Duodenal mucosa (tissue), 2 donors: ENCODE measurements around the gene ZBTB5.

Experiments
- H3K27ac ChIP-seq: one replicate; pipeline ENCODE4 v1.7.0; 2013; ENCODE audit warnings: low read depth, low read length
- H3K27me3 ChIP-seq, 2 donors: one replicate each; pipeline ENCODE4 v1.7.0; 2013; ENCODE audit warnings: low read length in 2 of 2, control low read depth in 1 of 2; ENCODE audit not compliant: insufficient read depth in 2 of 2, control insufficient read depth in 1 of 2
- H3K36me3 ChIP-seq, 2 donors: one replicate each; pipeline ENCODE4 v1.7.0; 2013; ENCODE audit warnings: low read length in 2 of 2, control low read depth in 1 of 2; ENCODE audit not compliant: insufficient read depth in 2 of 2, control insufficient read depth in 1 of 2
- H3K4me1 ChIP-seq, 2 donors: one replicate each; pipeline ENCODE4 v1.7.0; 2013; ENCODE audit warnings: low read length in 2 of 2, control low read depth in 1 of 2; ENCODE audit not compliant: insufficient read depth in 2 of 2, control insufficient read depth in 1 of 2
- H3K4me3 ChIP-seq, 2 donors: one replicate each; pipeline ENCODE4 v1.7.0; 2013; ENCODE audit warnings: low read length in 2 of 2, low read depth in 1 of 2
- H3K9ac ChIP-seq, 2 donors: one replicate each; pipeline ENCODE4 v1.7.0; 2013; ENCODE audit warnings: low read length in 2 of 2, low read depth in 1 of 2
- H3K9me3 ChIP-seq, 2 donors: one replicate each; pipeline ENCODE4 v1.7.0; 2013; ENCODE audit warnings: low read length in 2 of 2, control low read depth in 1 of 2; ENCODE audit not compliant: control insufficient read depth in 1 of 2

The ZBTB5 gene

GRCh38 chr9:37395663-37396062 lies 69.6 kb downstream of the ZBTB5 start:
- Histone ChIP-seq H3K4me3 (no peak overlapping the region), H3K27ac (no peak overlapping the region), H3K27me3 (no peaks in the 10 kb centered on the region), H3K36me3 (no peaks in the 10 kb centered on the region), H3K4me1 (no peaks in the 10 kb centered on the region), H3K9me3 (no peaks in the 10 kb centered on the region), H3K9ac (no peak overlapping the region)

- no peak overlapping the region for H3K27ac ChIP-seq
- no peaks in the 10 kb centered on the region for H3K36me3 ChIP-seq
- no peaks in the 10 kb centered on the region for H3K9me3 ChIP-seq
- H3K9ac ChIP-seq: no peak overlapping the region
- H3K4me3 ChIP-seq: no peak overlapping the region
- no peaks in the 10 kb centered on the region for H3K27me3 ChIP-seq
- H3K4me1 ChIP-seq: no peaks in the 10 kb centered on the region
These were observed 70.0 kb downstream of the ZBTB5 start for GRCh38 chr9:37395229-37395628.

- no peaks in the 10 kb centered on the region for H3K4me1 ChIP-seq
- no peaks in the 10 kb centered on the region for H3K27me3 ChIP-seq
- no peak overlapping the region for H3K27ac ChIP-seq
- H3K36me3 ChIP-seq: no peaks in the 10 kb centered on the region
- H3K9ac ChIP-seq: no peak overlapping the region
- no peaks in the 10 kb centered on the region for H3K9me3 ChIP-seq
- H3K4me3 ChIP-seq: no peak overlapping the region
These were observed 73.0 kb downstream of the ZBTB5 start for GRCh38 chr9:37392272-37392671.

GRCh38 chr9:37390759-37391158 lies 74.5 kb downstream of the ZBTB5 start:
- no peak overlapping the region for H3K9ac ChIP-seq
- no peak overlapping the region for H3K4me3 ChIP-seq
- no peaks in the 10 kb centered on the region for H3K9me3 ChIP-seq
- no peaks in the 10 kb centered on the region for H3K27me3 ChIP-seq
- no peaks in the 10 kb centered on the region for H3K36me3 ChIP-seq
- no peaks in the 10 kb centered on the region for H3K4me1 ChIP-seq
- H3K27ac ChIP-seq: no peak overlapping the region
